Activated T-cell treated with anti-CD3 and anti-CD28 coated beads, Interleukin-2, amount 50 U/mL, for 4 hours (primary cell): ENCODE data around the gene NACA2. TPM values are rescaled to one million over a fixed set of nuclear protein-coding genes. Genes with fewer than 3 reads are reported as not detected.
"Not testable (repeated sequence)": the region's sequence is repeated elsewhere in the genome, so short reads cannot be mapped to it uniquely, and the experiment has no call there.

ENCODE experiments used
- ATAC-seq, 2 donors: fragments of 200-7000 bp; cut with Tn5 transposase; one replicate each; pipeline ENCODE4 v1.10.0; 2021
- DNase-seq: peaks from one replicate; pipeline ENCODE4 v3.0.0-alpha.2; 2020
- H3K27me3 Mint-ChIP-seq: one replicate; pipeline ENCODE4 v1.8.0; 2021; ENCODE audit warnings: low read depth, mixed read lengths
- H3K36me3 Mint-ChIP-seq: one replicate; pipeline ENCODE4 v1.8.0; 2022; ENCODE audit warnings: mixed read lengths; ENCODE audit not compliant: insufficient read depth
- H3K4me1 Mint-ChIP-seq: one replicate; pipeline ENCODE4 v1.8.0; 2021; ENCODE audit warnings: low read depth, mixed read lengths
- H3K4me3 Mint-ChIP-seq: one replicate; pipeline ENCODE4 v1.8.0; 2021; ENCODE audit warnings: mild to moderate bottlenecking, moderate library complexity, mixed read lengths
- H3K9me3 Mint-ChIP-seq: one replicate; pipeline ENCODE4 v1.8.0; 2021; ENCODE audit warnings: mixed read lengths
- total RNA-seq, 3 donors: library from RNA; stranded (reverse); gene quantifications; one replicate each; pipeline ENCODE4 v1.2.1, GENCODE V29; 2021

Gene NACA2
- total RNA-seq, 3 donors from 2014 or later, result not detected

- Mint-ChIP-seq H3K9me3 (no peaks in the 10 kb centered on the region), H3K36me3 (no peaks in the 10 kb centered on the region), H3K4me3 (no peak overlapping the region), H3K4me1 (no peaks in the 10 kb centered on the region), H3K27me3 (peaks cover 26% of the 10 kb centered on the region)
- DNase-seq, result no peak
- no peak for ATAC-seq
Observed at GRCh38 chr17:61579347-61579746, 11.7 kb downstream of the NACA2 start.

- Mint-ChIP-seq H3K36me3 (no peaks in the 10 kb centered on the region), H3K9me3 (no peaks in the 10 kb centered on the region), H3K4me1 (no peaks in the 10 kb centered on the region), H3K27me3 (peaks cover 26% of the 10 kb centered on the region), H3K4me3 (no peak overlapping the region)
- DNase-seq (no peak), ATAC-seq (no peak)
Observed at GRCh38 chr17:61578645-61579044, 12.4 kb downstream of the NACA2 start.

GRCh38 chr17:61575983-61576382 is 15.0 kb downstream of the NACA2 start:
- no peaks in the 10 kb centered on the region for H3K36me3 Mint-ChIP-seq
- peaks cover 15% of the 10 kb centered on the region for H3K27me3 Mint-ChIP-seq
- no peaks in the 10 kb centered on the region for H3K9me3 Mint-ChIP-seq
- no peak overlapping the region for H3K4me3 Mint-ChIP-seq
- no peaks in the 10 kb centered on the region for H3K4me1 Mint-ChIP-seq
- DNase-seq, result no peak
- ATAC-seq, result no peak

GRCh38 chr17:61575352-61575975 is 15.6 kb downstream of the NACA2 start:
- H3K9me3 Mint-ChIP-seq, result peaks cover 2% of the 10 kb centered on the region

GRCh38 chr17:61574542-61575351 is 16.3 kb downstream of the NACA2 start:
- Mint-ChIP-seq H3K27me3 (peaks cover 11% of the 10 kb centered on the region), H3K9me3 (peaks cover 8% of the 10 kb centered on the region), H3K4me3 (no peak overlapping the region), H3K4me1 (no peaks in the 10 kb centered on the region), H3K36me3 (no peaks in the 10 kb centered on the region)
- DNase-seq (no peak), ATAC-seq (no peak)

More at GRCh38 chr17:61575352-61575975, 15.6 kb downstream of the NACA2 start:
- Mint-ChIP-seq H3K36me3 (no peaks in the 10 kb centered on the region), H3K4me3 (no peak overlapping the region), H3K27me3 (peaks cover 13% of the 10 kb centered on the region), H3K4me1 (no peaks in the 10 kb centered on the region)
- DNase-seq (no peak), ATAC-seq (no peak)

GRCh38 chr17:61572547-61572946 is 18.5 kb downstream of the NACA2 start:
- not testable (repeated sequence) for H3K4me1 Mint-ChIP-seq, H3K4me3 Mint-ChIP-seq, ATAC-seq, H3K27me3 Mint-ChIP-seq, DNase-seq, H3K9me3 Mint-ChIP-seq, H3K36me3 Mint-ChIP-seq

GRCh38 chr17:61571624-61572023 is 19.4 kb downstream of the NACA2 start:
- DNase-seq (no peak), ATAC-seq (no peak)
- no peaks in the 10 kb centered on the region for H3K36me3 Mint-ChIP-seq
- no peak overlapping the region for H3K4me3 Mint-ChIP-seq
- peaks cover 8% of the 10 kb centered on the region for H3K9me3 Mint-ChIP-seq
- peaks cover 3% of the 10 kb centered on the region for H3K27me3 Mint-ChIP-seq
- H3K4me1 Mint-ChIP-seq, result no peaks in the 10 kb centered on the region

DNA sequence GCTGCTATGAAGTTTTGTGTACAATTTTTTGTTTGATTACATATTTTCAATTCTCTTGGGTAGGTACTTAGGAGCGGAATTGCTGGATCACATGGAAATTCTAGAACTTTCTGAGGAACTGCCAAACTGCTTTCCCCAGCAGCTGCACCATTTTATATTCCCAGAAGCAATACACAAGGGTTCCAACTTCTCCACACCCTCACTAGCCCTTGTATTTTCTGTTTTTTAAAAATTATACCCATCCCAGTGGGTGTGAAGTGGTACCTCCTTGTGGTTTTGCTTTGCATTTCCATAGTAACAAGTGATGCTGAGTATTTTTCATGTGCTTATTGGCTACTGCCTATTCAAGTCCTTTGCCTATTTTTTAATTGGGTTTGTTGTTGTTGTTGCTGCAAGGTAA is 20.9 kb downstream of the NACA2 start:
- Mint-ChIP-seq H3K9me3 (peaks cover 8% of the 10 kb centered on the region), H3K4me3 (no peak overlapping the region), H3K4me1 (no peaks in the 10 kb centered on the region), H3K27me3 (peaks cover under 1% of the 10 kb centered on the region), H3K36me3 (no peaks in the 10 kb centered on the region)
- ATAC-seq (no peak), DNase-seq (no peak)

DNA sequence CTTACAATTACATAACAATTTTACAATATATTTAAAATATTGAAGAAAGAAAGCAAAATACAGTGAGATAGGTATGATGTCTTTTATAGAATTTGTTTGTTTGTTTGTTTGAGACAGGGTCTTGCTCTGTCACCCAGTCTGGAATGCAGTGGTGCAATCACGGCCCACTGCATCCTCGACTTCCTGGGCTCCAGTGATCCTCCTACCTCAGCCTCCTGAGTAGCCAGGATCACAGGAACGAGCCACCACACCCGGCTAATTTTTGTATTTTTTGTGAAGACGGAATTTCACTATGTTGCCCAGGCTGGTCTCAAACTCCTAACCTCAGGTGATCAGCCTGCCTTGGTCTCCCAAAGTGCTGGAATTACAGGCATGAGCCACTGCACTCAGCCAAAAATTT is 21.5 kb downstream of the NACA2 start:
- H3K4me3 Mint-ChIP-seq, H3K27me3 Mint-ChIP-seq, H3K36me3 Mint-ChIP-seq, DNase-seq, H3K9me3 Mint-ChIP-seq, ATAC-seq, H3K4me1 Mint-ChIP-seq: not testable (repeated sequence)

DNA sequence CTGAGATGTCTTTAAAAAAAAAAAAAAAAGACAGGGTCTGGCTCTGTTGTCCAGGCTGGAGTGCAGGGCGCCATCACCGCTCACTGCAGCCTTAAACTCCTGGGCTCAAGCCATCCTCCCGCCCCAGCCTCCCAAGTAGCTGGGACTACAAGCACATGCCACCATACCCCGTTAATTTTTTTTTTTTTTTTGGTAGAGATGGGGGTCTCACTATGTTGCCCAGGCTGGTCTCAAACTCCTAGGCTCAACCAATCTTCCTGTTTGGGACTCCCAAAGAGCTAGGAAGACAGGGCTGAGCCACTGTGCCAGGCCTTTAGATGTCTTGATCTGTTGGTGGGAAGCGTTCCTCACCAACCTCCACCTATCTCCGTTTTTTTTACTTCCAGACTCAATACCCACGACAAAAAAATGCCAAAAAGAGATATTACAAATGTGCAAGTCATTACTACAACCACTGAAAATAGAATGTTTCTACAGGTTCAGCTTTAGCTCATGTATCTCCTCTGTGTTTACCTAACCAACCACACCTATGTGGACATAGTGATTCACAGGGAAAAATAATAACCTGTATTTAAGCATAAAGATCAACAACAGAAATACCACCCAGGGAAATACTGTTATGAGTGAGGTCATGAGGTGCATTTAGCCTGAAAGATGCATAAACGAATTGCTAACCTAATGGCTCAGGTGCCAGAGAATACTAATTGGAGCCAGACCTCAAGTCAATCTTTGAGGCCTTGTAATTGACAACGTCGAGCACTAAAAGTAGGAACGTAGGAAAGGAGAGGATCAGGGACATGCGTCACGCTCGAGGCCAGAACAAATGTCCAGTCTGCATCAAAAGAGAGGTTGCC is 22.6 kb downstream of the NACA2 start:
- Mint-ChIP-seq H3K36me3 (no peaks in the 10 kb centered on the region), H3K4me3 (no peak overlapping the region), H3K4me1 (no peaks in the 10 kb centered on the region), H3K9me3 (peaks cover 8% of the 10 kb centered on the region), H3K27me3 (peaks cover 5% of the 10 kb centered on the region)
- DNase-seq, result no peak
- no peak for ATAC-seq

DNA sequence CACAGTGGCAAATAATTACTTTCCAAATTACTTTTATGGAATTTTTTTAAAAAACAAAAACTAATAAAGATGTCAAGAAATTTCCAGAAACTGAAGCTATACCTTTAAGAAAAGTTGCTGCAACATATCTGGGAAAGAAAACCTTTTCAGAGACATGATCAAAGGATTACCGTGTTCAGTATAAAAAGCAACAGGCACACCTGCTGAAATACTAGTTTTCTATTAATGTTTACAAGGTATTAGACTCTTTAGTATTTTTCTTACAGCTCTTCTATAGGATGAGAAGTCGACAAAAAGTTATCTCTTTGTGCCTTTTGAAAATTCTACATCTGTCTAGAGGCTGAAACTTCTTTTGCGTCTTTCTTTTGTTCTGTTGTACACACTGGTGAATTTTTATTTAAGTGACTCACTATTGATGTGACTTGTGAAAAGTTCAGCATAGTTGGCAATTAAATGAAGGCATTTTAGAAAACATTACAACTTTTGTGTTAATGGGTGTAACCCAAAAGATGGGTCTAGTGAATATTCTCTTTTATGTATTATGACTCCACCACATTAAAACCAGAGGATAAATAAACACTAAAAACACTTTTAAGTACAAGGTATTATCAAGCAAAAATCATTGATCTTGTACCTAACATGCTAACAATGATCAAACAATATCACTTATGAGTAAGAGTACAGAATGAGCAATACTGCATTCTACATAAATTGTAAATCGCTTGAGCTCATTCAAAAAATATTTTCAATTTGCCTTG is 23.8 kb downstream of the NACA2 start:
- Mint-ChIP-seq H3K36me3 (no peaks in the 10 kb centered on the region), H3K27me3 (peaks cover 8% of the 10 kb centered on the region), H3K4me1 (no peaks in the 10 kb centered on the region), H3K4me3 (no peak overlapping the region), H3K9me3 (peaks cover 8% of the 10 kb centered on the region)
- no peak for DNase-seq
- no peak for ATAC-seq

DNA sequence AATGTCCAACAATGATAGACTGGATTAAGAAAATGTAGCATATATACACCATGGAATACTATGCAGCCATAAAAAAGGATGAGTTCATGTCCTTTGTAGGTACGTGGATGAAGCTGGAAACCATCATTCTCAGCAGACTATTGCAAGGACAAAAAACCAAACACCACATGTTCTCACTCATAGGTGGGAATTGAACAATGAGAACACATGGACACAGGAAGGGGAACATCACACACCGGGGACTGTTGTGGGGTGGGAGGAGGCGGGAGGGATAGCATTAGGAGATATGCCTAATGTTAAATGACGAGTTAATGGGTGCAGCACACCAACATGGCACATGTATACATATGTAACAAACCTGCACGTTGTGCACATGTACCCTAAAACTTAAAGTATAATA is 24.6 kb downstream of the NACA2 start:
- not testable (repeated sequence) for H3K4me3 Mint-ChIP-seq, H3K4me1 Mint-ChIP-seq, H3K27me3 Mint-ChIP-seq, H3K36me3 Mint-ChIP-seq, H3K9me3 Mint-ChIP-seq, DNase-seq, ATAC-seq

DNA sequence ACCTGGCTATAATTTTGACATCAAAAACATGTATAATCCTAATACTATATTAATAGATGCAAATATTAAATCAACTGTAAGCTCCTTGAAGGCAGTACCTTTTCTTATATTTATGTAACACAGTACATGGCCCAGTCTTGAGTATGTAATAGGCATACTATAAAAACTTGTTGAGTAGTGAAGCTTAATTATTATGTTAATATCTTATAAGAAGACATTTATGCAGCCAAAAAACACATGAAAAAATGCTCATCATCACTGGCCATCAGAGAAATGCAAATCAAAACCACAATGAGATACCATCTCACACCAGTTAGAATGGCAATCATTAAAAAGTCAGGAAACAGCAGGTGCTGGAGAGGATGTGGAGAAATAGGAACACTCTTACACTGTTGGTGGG is 25.2 kb downstream of the NACA2 start:
- not testable (repeated sequence) for H3K4me3 Mint-ChIP-seq, ATAC-seq, H3K9me3 Mint-ChIP-seq, DNase-seq, H3K36me3 Mint-ChIP-seq, H3K4me1 Mint-ChIP-seq
- H3K27me3 Mint-ChIP-seq, result peaks cover 11% of the 10 kb centered on the region

DNA sequence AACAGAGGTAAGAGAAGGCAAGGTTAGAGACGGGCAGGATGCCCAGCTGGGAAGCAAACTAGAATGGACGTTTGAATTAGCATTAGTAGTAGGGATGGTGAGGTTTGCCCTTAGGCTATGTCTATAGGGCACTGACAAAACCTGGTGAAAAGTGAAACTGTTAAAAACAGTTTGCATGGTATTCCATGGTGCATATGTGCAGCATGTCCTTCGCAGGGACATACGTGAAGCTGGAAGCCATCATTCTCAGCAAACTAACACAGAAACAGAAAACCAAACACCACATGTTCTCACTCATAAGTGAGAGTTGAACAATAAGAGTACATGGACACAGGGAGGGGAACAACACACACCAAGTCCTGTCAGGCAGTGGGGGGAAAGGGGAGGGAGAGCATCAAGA is 25.8 kb downstream of the NACA2 start:
- Mint-ChIP-seq H3K36me3 (no peaks in the 10 kb centered on the region), H3K9me3 (peaks cover 3% of the 10 kb centered on the region), H3K4me1 (no peaks in the 10 kb centered on the region), H3K27me3 (peaks cover 14% of the 10 kb centered on the region), H3K4me3 (no peak overlapping the region)
- ATAC-seq, result no peak
- DNase-seq, result no peak
